ENCODE results near the gene CLSTN2. TPM values are rescaled to one million over a fixed set of nuclear protein-coding genes. Genes with fewer than 3 reads are reported as not detected.

The CLSTN2 gene
- total and polyA plus RNA-seq, 4 donors, result 0.09 to 2.2 (median 0.55) TPM

- no peaks in the 10 kb centered on the region for H3K9me3 ChIP-seq (ENCODE audit: control insufficient read depth in 4 of 4, low read length in 3 of 4)
- WGBS, result 86% methylated on average over 3 of the region's 3 CpGs
- H3K27ac ChIP-seq (ENCODE audit: low read depth in 1 of 2, low read length in 2 of 2), result no peak overlapping the region
- H3K27me3 ChIP-seq (ENCODE audit: control insufficient read depth in 4 of 4, insufficient read depth in 4 of 4, low read length in 3 of 4), result peaks cover 0 to 1% (median 0%) of the 10 kb centered on the region in 4 donors
- H3K9ac ChIP-seq (ENCODE audit: low read depth in 1 of 2, low read length in 2 of 2), result no peak overlapping the region
- no peaks in the 10 kb centered on the region for H3K36me3 ChIP-seq (ENCODE audit: control insufficient read depth in 4 of 4, insufficient read depth in 3 of 4, low read depth in 1 of 4, low read length in 3 of 4)
- no peaks in the 10 kb centered on the region for H3K4me1 ChIP-seq (ENCODE audit: control insufficient read depth in 4 of 4, insufficient read depth in 4 of 4, low read length in 3 of 4)
- H3K4me3 ChIP-seq (ENCODE audit: low read depth in 1 of 3, low read length in 3 of 3), result no peak overlapping the region
- TF ChIP-seq YY1 (IDR thresholded peaks at IDR 0.05) (no peak), JUND (IDR thresholded peaks at IDR 0.05) (no peak), ZBTB33 (IDR thresholded peaks at IDR 0.05) (no peak), NR2F2 (IDR thresholded peaks at IDR 0.05) (no peak), CTCF (IDR thresholded peaks at IDR 0.05; ENCODE audit: low read depth, low read length, missing input control) (no peak)
- no peak for DNase-seq (ENCODE audit: low spot score)
Measured at GRCh38 chr3:140053794-140054193, 118.8 kb downstream of the CLSTN2 start.

- 84% methylated on average over 6 of the region's 6 CpGs for WGBS
- no peak overlapping the region for H3K4me3 ChIP-seq (ENCODE audit: low read depth in 1 of 3, low read length in 3 of 3)
- TF ChIP-seq JUND (IDR thresholded peaks at IDR 0.05) (no peak), HNF4A (conservative IDR thresholded peaks at IDR 0.05) (no peak), YY1 (IDR thresholded peaks at IDR 0.05) (no peak), ZBTB33 (IDR thresholded peaks at IDR 0.05) (no peak), NR2F2 (IDR thresholded peaks at IDR 0.05) (no peak), GABPA (IDR thresholded peaks at IDR 0.05 in 1 of 2, conservative IDR thresholded peaks at IDR 0.05 in 1 of 2) (no peak), RXRA (IDR thresholded peaks at IDR 0.05) (no peak), FOXA2 (IDR thresholded peaks at IDR 0.05) (no peak), SP1 (IDR thresholded peaks at IDR 0.05) (no peak), HNF4G (IDR thresholded peaks at IDR 0.05) (no peak)
- TF ChIP-seq, protein P1, sequence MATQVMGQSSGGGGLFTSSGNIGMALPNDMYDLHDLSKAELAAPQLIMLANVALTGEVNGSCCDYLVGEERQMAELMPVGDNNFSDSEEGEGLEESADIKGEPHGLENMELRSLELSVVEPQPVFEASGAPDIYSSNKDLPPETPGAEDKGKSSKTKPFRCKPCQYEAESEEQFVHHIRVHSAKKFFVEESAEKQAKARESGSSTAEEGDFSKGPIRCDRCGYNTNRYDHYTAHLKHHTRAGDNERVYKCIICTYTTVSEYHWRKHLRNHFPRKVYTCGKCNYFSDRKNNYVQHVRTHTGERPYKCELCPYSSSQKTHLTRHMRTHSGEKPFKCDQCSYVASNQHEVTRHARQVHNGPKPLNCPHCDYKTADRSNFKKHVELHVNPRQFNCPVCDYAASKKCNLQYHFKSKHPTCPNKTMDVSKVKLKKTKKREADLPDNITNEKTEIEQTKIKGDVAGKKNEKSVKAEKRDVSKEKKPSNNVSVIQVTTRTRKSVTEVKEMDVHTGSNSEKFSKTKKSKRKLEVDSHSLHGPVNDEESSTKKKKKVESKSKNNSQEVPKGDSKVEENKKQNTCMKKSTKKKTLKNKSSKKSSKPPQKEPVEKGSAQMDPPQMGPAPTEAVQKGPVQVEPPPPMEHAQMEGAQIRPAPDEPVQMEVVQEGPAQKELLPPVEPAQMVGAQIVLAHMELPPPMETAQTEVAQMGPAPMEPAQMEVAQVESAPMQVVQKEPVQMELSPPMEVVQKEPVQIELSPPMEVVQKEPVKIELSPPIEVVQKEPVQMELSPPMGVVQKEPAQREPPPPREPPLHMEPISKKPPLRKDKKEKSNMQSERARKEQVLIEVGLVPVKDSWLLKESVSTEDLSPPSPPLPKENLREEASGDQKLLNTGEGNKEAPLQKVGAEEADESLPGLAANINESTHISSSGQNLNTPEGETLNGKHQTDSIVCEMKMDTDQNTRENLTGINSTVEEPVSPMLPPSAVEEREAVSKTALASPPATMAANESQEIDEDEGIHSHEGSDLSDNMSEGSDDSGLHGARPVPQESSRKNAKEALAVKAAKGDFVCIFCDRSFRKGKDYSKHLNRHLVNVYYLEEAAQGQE (IDR thresholded peaks at IDR 0.05), result no peak
- TF ChIP-seq, protein P2, sequence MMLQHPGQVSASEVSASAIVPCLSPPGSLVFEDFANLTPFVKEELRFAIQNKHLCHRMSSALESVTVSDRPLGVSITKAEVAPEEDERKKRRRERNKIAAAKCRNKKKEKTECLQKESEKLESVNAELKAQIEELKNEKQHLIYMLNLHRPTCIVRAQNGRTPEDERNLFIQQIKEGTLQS (IDR thresholded peaks at IDR 0.05), result no peak
- TF ChIP-seq, protein P3, sequence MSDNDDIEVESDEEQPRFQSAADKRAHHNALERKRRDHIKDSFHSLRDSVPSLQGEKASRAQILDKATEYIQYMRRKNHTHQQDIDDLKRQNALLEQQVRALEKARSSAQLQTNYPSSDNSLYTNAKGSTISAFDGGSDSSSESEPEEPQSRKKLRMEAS (IDR thresholded peaks at IDR 0.05), result no peak
- no peak for DNase-seq (ENCODE audit: low spot score)
- no peaks in the 10 kb centered on the region for H3K36me3 ChIP-seq (ENCODE audit: control insufficient read depth in 4 of 4, insufficient read depth in 3 of 4, low read depth in 1 of 4, low read length in 3 of 4)
- peaks cover 0 to 2% (median 0%) of the 10 kb centered on the region in 4 donors for H3K27me3 ChIP-seq (ENCODE audit: control insufficient read depth in 4 of 4, insufficient read depth in 4 of 4, low read length in 3 of 4)
- no peaks in the 10 kb centered on the region for H3K9me3 ChIP-seq (ENCODE audit: control insufficient read depth in 4 of 4, low read length in 3 of 4)
- H3K4me1 ChIP-seq (ENCODE audit: control insufficient read depth in 4 of 4, insufficient read depth in 4 of 4, low read length in 3 of 4), result no peaks in the 10 kb centered on the region
- H3K9ac ChIP-seq (ENCODE audit: low read depth in 1 of 2, low read length in 2 of 2), result no peak overlapping the region
- H3K27ac ChIP-seq (ENCODE audit: low read depth in 1 of 2, low read length in 2 of 2), result no peak overlapping the region
Measured at GRCh38 chr3:140055092-140055791, 120.3 kb downstream of the CLSTN2 start.
